HG02970 (cell line): Measurements from ENCODE around the gene ARHGAP20.

Source experiments
- ATAC-seq: cut with Tn5 transposase; IDR thresholded peaks from one replicate; pipeline ENCODE4 v1.9.1; 2021; ENCODE audit warnings: mild to moderate bottlenecking, moderate library complexity, moderate number of reproducible peaks; ENCODE audit not compliant: unreplicated experiment, low FRiP score

The ARHGAP20 gene

GRCh38 chr11:110724358-110724757, 12.1 kb upstream of the ARHGAP20 start:
- no peak for ATAC-seq

GRCh38 chr11:110720431-110721275, 8.4 kb upstream of the ARHGAP20 start:
- no peak for ATAC-seq

GRCh38 chr11:110716361-110716760, 4.1 kb upstream of the ARHGAP20 start:
- no peak for ATAC-seq

GRCh38 chr11:110715541-110715940, 3.3 kb upstream of the ARHGAP20 start:
- ATAC-seq: no peak

GRCh38 chr11:110713449-110713776, 1.2 kb upstream of the ARHGAP20 start:
- ATAC-seq: no peak

- ATAC-seq: peak; percentile 2
Observed at GRCh38 chr11:110712659-110713448, 617 bp upstream of the ARHGAP20 start.

GRCh38 chr11:110711448-110711775, 825 bp downstream of the ARHGAP20 start:
- no peak for ATAC-seq

- ATAC-seq: no peak
Observed at GRCh38 chr11:110710628-110711381, 1.4 kb downstream of the ARHGAP20 start.

- ATAC-seq: no peak
Observed at GRCh38 chr11:110704210-110704864, 7.9 kb downstream of the ARHGAP20 start.

GRCh38 chr11:110691926-110692325, 20.3 kb downstream of the ARHGAP20 start:
- no peak for ATAC-seq

GRCh38 chr11:110689306-110689705, 22.9 kb downstream of the ARHGAP20 start:
- ATAC-seq: no peak

GRCh38 chr11:110679323-110679975, 32.8 kb downstream of the ARHGAP20 start:
- no peak for ATAC-seq

GRCh38 chr11:110675548-110675947, 36.7 kb downstream of the ARHGAP20 start:
- no peak for ATAC-seq

- ATAC-seq: no peak
Observed at GRCh38 chr11:110665689-110666465, 46.4 kb downstream of the ARHGAP20 start.

- ATAC-seq: no peak
Observed at GRCh38 chr11:110655967-110656366, 56.3 kb downstream of the ARHGAP20 start.

- ATAC-seq: no peak
Observed at GRCh38 chr11:110654456-110654855, 57.8 kb downstream of the ARHGAP20 start.

GRCh38 chr11:110645253-110645652, 67.0 kb downstream of the ARHGAP20 start:
- ATAC-seq: no peak

GRCh38 chr11:110634370-110634769, 77.9 kb downstream of the ARHGAP20 start:
- ATAC-seq: no peak

- ATAC-seq: no peak
Observed at GRCh38 chr11:110631551-110631950, 80.7 kb downstream of the ARHGAP20 start.
